Dermis microvascular lymphatic vessel endothelial cell (primary cell): ENCODE measurements around the gene PPDPF. TPM values are rescaled to one million over a fixed set of nuclear protein-coding genes. Genes with fewer than 3 reads are reported as not detected.
"Not testable (repeated sequence)": the region's sequence is repeated elsewhere in the genome, so short reads cannot be mapped to it uniquely, and the experiment has no call there.

Experiments
- DNase-seq, 2 donors: peaks; one replicate each; pipeline versions ENCODE4 v3.0.0 to v3.0.0-alpha.2; 2010; ENCODE audit warnings: low read depth in 2 of 2
- total RNA-seq: library from RNA; depleted of rRNA; stranded (reverse); fragments of >200 nt; gene quantifications from 2 replicates; pipeline ENCODE4 v1.2.1, GENCODE V29; 2014

The PPDPF gene
- total RNA-seq, 1 donor from 2014 or later, result 16.3 TPM

- no peak for DNase-seq
Observed at GRCh38 chr20:63563225-63563935, 42.8 kb downstream of the PPDPF start.

GRCh38 chr20:63564036-63564810, 43.7 kb downstream of the PPDPF start:
- no peak for DNase-seq

DNA sequence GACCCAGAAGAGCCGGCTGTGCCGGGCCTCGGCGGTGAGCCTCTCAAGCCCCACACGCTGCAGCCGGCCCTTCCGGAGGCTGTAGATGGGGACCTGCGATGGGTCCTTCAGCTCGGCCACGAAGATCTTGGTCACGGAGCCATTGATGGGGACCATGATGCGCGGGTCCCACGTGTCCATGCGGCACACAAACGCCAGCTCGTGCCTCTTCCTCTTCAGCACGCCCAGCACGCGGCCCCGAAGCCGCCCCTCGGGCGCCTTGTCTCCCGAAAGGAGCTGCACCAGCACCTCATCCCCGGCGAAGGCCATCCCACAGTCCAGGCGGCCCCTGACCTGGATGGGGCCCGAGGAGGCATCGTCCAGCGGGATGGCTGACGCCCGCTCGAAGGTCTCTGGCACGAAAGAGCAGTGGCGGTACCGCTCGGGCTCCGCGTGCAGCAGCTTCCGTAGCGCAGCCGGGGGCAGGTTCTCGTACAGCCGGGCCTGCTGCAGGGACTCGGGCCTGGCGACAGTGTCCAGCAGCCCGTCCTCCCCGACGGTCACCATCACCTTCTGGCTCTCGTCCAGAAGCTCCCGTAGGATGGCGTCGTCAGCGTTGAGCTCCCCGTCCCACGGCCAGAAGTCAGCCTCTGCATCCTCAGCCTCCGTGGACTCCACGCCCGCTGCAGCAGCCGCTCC, 44.6 kb downstream of the PPDPF start:
- no peak for DNase-seq

GRCh38 chr20:63565699-63566335, 45.3 kb downstream of the PPDPF start:
- no peak for DNase-seq

DNA sequence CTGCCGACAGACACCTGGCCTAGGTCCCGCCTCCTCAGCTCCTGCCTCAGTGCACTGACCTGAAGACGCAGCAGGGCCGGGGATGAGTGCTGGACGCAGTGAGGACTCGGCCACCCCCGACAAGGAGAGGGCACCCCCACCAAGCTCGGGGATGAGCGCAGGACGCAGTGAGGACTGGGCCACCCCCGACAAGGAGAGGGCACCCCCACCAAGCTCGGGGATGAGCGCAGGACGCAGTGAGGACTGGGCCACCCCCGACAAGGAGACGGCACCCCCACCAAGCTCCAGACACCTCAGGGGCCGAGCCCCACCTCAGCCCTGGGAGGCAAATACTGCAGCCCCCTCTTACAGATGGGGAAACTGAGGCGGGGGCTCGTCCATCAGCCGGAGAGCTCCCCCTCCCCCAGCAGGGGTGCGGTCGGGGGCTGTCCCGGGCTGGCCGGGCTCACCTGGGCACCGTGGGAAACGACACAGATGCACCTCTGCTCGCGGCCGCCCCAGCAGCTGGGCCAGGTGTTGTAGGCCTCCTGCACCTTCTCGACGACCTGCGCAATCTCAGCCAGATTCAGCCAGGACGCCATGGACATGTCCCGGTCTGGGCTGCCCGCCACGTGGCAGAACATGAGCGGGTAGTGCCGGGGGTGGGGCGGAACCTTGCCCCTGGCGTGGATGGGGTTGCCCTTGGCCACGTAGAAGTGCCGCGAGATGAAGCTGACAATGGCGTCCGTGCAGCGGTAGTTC, 46.0 kb downstream of the PPDPF start:
- DNase-seq, result no peak

DNA sequence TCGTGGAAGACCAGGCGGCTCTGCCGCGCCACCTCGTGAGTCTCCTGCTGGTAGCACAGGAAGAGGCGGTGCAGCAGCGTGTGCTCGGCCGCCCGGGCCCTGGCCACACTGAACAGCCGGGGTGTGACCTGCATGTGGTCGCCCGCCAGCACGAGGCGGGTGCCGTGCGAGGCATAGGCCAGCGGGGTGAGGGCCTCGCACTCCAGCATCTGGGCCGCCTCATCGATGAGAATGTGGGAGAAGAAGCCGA, 46.5 kb downstream of the PPDPF start:
- DNase-seq, result no peak

GRCh38 chr20:63567386-63568169, 47.0 kb downstream of the PPDPF start:
- no peak for DNase-seq

DNA sequence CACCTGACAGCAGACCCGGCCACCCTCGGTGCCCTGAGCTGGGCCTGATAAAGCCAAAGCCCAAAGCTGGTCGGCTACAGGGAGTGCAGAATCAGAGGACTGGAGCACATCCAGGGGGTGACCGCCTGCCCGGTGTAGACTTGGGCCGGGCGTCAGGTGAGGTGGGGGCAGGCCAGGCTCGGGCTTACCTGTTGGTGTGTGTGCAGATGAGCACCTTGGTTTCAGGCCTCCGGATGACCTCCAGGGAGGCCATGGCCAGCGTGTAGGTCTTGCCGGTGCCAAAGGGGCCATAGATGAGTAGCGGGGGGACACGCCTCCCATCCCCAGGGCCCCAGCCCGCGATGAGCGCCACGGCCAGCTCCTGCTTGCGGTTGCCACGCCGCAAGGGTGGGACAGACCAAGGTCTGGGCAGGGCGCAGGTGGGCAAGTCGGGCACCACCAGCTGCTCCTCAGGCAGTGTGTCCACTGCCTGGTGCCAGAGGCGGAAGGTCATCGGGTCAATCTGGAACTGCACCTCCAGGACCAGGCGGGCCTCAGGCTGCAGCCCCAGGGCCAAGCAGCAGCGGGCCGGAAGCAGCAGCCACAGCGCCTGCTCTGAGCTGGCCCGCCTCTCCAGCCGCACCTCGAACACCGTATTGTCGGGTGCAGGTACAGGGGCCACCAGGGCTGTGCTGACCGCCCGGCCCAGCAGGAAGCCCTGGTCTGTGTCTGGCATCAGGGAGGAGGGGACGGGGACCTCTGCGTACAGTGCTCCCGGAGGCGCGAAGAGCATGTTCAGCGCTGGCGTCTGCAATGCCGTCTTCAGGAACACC, 47.8 kb downstream of the PPDPF start:
- DNase-seq, result no peak

- no peak for DNase-seq
Observed at GRCh38 chr20:63568986-63569949, 48.7 kb downstream of the PPDPF start.

DNA sequence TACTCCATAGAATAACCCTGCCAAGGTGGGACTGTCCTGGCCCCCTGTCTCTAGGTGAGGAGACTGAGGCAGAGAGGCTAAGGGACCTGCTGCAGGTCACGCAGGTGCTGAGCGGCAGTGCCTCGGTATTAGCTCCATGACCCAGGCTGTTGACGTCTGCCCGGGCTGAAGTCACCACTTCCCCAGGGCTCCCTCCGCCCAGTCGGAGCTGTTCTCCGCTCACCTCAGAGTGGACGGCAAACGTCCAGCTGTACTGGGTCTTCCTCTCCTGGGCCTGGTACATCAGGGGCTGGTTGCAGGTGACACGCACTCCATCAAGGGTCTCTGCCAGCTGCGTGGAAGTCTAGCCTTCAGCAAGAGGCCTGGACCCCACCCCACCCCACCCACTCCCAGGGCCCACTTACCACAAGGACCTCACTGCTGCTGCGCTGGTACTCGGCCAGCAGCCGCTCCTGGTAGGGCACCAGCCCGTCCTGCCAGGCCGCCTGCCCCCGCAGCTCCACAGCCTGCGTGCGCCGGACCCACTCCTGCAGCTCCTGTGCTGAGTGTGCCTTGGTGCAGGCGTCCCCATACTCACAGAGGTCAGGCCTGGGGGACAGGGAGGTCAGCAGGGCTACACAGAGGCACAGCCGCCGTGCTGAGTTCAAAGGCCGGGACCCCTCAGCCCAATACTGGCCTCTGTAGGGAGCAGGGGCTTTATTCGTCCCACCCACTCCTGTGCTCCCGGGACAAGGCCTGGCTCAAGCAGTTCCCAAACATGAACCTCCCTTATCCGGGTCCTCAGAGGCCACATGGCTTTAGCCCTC, 49.9 kb downstream of the PPDPF start:
- DNase-seq, result no peak

DNA sequence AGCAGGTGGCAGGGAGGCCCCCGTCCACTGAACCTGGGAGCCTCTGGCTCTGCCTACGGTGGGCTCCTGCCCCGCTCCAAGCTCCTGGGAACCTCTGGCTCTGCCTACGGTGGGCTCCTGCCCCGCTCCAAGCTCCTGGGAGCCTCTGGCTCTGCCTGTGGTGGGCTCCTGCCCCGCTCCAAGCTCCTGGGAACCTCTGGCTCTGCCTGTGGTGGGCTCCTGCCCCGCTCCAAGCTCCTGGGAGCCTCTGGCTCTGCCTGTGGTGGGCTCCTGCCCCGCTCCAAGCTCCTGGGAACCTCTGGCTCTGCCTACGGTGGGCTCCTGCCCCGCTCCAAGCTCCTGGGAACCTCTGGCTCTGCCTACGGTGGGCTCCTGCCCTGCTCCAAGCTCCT, 50.5 kb downstream of the PPDPF start:
- not testable (repeated sequence) for DNase-seq

Other genes starting within 250 kb of the PPDPF start
- gene ARFGAP1, start 248.0 kb upstream of the PPDPF start, total RNA-seq, result 36.7 and 46.8 TPM in 2 replicates
- 0.13 TPM in 1 of 2 replicates, not detected in the other for gene COL20A1, start 227.6 kb upstream of the PPDPF start, total RNA-seq
- gene CHRNA4, start 159.4 kb upstream of the PPDPF start, total RNA-seq, result 0.13 TPM in 2 replicates
- gene KCNQ2, start 48.1 kb upstream of the PPDPF start, total RNA-seq, result not detected in 2 replicates
- gene EEF1A2, start 21.7 kb upstream of the PPDPF start, total RNA-seq, result 9.2 and 22.0 TPM in 2 replicates
- under 0.01 TPM in 2 replicates for gene PTK6, start 16.6 kb downstream of the PPDPF start, total RNA-seq
- not detected in 2 replicates for gene SRMS, start 27.0 kb downstream of the PPDPF start, total RNA-seq
- 1.1 and 1.3 TPM in 2 replicates for gene FNDC11, start 33.4 kb downstream of the PPDPF start, total RNA-seq
- 25.7 and 30.1 TPM in 2 replicates for gene HELZ2, start 53.5 kb downstream of the PPDPF start, total RNA-seq
- 6.3 and 9.4 TPM in 2 replicates for gene GMEB2, start 106.3 kb downstream of the PPDPF start, total RNA-seq
- 0.38 and 0.51 TPM in 2 replicates for gene STMN3, start 132.7 kb downstream of the PPDPF start, total RNA-seq
- 6.0 and 6.1 TPM in 2 replicates for gene RTEL1, start 137.5 kb downstream of the PPDPF start, total RNA-seq
- gene TNFRSF6B, start 175.9 kb downstream of the PPDPF start, total RNA-seq, result 3.9 and 15.4 TPM in 2 replicates
- gene ARFRP1, start 187.2 kb downstream of the PPDPF start, total RNA-seq, result 22.5 and 38.1 TPM in 2 replicates
- gene ZGPAT, start 187.3 kb downstream of the PPDPF start, total RNA-seq, result 10.1 and 13.8 TPM in 2 replicates
- gene LIME1, start 215.9 kb downstream of the PPDPF start, total RNA-seq, result 0.90 and 1.5 TPM in 2 replicates
- gene SLC2A4RG, start 219.0 kb downstream of the PPDPF start, total RNA-seq, result 5.9 and 9.2 TPM in 2 replicates